Stimulated activated CD8-positive, alpha-beta memory T cell treated with anti-CD3 and anti-CD28 coated beads, Interleukin-7, amount 100 ng/mL, for 48 hours (primary cell): ENCODE results near the gene GALNT4.
A peak's percentile ranks its signal among the peaks of the same experiment; 100 is the strongest.

Source experiments
- DNase-seq, 2 donors: peaks; one replicate each; pipeline ENCODE4 v3.0.0-alpha.2; 2020; ENCODE audit warnings: low read depth in 1 of 2; ENCODE audit errors: extremely low read depth in 1 of 2

GALNT4 gene

DNA sequence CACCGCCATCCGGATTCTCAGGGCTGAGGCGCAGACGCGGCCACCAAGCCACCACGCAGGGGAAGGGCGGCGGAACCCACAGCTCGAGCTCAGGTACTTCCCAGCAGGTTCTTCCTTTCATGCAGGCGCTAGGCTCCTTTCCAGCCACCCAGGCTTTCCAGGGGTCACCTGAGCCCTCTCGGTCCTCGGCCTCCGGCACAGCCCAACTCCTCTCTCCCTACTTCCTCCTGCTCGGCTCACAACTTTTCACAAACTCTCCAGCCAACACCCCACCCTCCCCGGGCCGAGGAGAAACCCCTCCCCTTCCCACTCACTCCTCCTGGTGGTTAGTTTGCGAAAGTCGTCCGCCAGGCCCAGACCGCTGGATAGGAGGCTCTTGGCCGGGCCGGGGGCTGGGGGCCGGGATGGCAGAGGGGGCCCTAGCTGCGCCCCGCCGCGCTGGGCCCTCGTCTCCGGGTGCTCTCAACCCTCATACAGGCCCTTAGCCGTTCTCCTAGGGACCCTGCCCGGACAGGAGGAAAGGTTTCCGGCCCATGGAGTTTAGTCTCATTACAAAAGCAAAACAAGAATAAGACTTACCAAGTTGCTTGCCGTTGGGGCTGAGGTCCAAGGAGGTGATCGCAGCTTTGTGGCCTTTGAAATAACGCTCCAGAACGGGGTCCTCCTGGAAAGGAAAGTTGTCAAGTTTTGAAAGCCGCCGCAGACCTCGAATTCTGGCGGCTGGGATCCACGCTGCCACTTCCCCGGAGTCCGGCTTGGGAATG, at the start of gene GALNT4:
TSS of gene GALNT4 (minus strand) at position 256 of the 764 bp plus-strand sequence. CDS start at position 9, 247 bp downstream.
- DNase-seq: peak; percentile 53 to 69

DNA sequence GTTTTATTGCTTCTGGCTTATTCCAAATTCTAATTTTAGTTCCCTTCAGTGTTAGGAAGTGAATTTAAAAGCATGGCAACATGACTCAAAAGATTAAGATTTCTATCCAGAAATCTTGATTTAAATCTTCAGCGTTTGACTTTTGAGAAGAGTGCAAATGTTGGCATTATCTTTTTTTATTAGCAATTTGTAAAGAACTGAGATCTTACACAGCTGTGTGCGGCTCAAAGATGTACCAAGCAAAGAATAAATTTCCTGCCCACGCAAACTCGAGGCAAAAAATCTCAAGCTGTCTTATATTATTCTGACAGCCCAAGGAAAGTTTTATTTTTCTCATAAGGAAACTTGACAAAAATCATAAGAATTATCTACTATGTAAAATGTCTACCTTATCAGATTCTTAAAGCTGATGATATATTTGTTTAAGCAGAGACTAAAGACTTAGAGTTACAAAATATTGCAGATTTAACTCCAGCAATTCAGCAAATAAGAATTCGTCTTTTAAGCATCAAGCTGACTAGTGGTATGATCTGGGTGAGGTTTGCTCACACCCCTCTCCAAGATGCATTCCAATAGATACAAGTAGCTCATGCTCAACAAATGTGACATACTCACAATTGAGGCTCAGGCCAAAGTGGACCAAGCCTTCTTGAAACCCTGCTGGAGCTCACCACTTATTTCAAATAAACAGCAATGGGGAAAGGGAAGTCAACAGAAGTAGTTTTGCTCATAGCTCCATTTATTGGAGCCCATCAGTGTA, 48.6 kb upstream of the GALNT4 start:
- no peak for DNase-seq

DNA sequence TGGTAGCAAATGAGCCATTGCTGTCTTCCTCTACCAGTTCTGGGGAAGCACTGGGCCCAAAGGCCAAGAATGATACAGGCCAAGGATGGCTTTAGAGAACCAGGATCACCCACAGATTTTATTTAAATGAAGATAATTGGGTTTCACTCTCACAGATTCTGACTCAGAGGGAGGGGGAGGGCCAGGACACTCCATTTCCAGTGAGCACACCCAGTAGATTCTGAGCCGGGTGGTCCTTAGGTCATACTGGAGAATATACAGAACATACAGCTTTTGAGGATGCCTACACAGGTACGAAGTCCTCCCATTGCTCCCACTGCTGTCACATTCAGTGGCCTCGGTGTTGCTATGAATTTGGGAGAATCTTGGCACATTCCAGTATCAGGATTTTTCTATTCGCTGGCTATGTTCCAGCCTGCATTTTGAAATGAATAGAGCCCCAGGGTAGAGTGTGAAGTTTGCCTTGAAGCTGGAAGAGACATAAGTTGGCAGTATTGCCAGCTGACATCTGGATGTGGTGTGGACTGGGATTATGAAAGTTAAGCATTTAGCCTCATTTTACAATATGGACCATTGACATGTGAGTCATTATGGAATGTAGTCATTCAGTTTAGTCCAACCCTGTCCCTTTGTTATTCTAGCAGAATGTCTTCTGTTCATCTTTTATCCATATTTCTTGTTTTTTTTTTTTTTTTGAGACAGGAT, 47.0 kb upstream of the GALNT4 start:
- no peak for DNase-seq

DNA sequence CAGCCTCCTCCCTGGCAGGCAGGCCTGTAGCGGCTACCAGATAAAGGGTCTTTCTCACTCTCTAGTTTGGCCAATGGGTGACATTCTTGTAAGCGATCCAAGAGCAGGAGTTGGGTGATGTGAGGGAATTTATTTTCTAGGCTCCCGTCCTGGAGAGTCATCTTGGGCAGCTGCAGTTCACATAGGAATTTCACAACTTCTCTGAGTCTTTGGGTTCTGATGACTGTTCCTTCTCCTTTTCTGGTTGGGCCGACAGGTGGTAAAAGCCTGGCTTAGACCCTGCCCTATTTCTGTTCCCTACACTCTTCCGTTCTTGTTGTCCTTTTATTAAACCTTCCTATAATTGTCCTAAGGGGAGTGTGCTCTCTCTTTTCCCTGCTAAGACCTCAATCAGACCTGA, 43.9 kb upstream of the GALNT4 start:
- no peak for DNase-seq

DNA sequence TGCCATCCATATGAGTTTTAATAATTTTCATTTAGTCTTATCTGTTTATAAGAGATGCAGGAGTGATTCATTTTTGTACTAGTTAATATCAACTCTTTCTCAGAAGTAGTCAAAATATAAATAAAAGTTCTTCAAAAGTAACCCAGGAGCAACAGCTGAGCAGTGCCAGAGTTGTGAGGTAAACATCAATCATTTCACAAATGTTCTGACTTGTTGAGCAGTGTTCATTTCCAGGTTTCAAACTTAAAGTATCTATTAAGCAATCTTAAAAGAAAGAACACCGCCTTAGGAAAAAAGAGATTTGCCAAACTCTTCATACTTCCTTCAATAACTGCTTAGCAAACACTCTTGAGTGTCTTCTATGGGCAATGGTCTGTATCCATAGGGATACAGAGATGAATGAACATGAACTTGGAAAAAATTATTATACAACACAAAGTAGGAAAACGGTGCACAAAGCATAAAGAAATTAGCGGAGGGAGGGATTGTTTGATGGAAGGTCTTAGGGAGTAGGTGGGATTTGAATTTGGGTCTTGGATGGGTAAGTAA, 43.2 kb upstream of the GALNT4 start:
- DNase-seq: no peak

DNA sequence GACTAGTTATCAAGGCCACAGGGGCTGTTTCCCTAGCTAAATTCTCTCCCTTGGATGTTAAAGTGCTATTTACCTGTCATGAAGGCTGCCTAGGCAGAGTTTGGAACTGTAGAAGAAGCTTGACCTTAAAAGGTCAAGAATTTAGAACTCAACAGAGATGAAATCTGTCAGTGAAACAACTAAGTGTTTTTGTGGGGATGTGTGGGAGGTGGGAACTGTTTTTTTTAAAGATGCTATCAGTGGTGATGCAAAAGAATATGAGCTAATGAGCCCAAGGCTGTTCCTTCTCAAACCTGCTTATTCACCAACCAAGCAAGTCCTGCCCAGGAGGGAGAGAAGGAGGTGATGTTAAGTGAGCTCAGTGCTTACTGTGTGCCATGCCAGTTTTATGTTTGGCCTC, 42.0 kb upstream of the GALNT4 start:
- DNase-seq: no peak

DNA sequence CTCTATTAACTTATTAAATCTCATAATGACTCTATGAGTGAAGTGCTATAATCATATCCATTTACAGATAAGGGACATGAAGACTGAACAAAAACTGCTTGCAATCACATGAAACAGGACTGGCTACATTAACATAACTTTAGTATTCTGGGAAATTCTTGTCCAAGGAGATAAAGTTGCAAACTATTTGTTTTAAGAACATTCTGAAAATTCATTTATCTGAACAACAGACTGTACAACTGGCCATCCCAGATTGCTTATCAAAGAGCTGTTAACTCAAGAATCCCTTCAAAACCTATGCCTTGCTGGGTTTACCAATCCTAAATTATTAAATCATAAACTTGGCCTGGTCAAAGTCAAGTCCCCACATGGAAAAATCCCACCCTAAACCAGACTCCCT, 40.4 kb upstream of the GALNT4 start:
- DNase-seq: no peak

DNA sequence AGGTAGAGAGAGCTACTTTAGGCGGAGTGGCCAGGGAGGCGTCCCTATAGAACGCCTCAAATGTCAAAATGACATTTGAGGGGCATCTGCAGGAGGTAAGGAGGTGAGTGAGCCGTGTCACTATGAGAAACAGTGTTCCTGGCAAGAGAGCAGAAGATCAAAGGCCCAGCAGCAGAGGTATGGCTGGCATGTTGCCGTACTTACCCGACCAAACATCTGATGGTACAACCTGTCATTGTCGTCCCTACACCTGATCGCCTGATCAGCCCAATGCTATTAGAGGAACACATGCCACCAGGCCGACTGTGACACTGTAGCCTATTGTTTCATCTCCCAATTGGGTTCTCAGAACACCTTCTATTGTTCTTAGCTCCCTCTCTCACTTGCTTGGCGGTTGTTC, 35.2 kb upstream of the GALNT4 start:
- no peak for DNase-seq

DNA sequence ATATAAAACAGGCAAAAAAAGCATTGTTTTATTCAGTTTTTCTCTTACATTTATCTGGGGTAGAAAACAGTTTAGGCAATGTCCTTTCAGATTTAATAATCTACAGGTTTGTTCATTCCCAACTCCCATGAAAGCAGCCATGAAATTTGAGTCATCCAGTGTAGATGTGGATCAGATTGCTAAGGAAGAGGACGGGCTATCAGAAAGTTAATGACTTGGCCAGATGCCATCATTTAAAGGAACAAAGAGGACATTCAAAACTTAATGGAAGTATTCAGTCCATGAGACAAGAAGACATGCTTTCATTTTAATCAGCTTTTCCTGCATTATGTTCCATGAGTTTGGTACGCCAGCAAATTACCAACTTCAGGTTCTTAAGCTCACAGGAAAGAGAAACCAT, 32.4 kb upstream of the GALNT4 start:
- no peak for DNase-seq

DNA sequence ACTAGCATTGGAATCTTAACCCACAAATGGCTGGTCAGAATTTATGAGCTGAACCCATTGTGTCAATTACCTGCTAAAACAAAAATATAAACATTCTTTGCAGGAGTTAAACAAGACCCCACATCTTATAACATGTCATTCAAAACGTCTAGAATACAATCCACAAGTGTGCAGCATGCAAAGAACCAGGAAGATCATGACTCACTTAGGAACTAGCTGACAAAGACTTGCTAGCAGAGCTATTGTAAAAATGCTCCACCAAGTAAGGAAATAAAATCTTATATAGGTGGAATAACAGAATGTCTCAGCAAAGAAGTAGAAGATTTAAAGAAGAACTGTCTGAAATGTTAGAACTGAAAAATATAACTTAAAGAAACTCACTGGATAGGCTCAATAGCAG, 27.8 kb upstream of the GALNT4 start:
- no peak for DNase-seq

DNA sequence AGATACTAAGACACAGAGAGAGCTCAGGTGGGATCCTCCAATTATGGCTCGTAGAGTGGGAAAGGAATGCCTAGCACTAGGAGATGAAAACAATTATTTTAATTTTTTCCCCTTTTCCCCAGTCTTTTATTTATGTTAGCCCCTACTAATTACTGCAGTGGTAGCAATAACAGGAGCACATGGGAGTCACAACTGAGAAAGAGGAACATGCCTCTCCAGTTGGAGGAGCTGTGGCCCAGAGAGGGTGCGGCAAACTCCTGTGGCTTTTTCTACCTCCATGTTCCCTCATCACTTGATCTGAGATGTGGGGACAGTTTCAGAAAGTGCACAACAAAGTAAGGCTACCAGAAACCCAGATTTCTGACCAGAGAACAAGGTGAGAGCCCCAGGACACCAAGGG, 27.2 kb upstream of the GALNT4 start:
- DNase-seq: no peak

DNA sequence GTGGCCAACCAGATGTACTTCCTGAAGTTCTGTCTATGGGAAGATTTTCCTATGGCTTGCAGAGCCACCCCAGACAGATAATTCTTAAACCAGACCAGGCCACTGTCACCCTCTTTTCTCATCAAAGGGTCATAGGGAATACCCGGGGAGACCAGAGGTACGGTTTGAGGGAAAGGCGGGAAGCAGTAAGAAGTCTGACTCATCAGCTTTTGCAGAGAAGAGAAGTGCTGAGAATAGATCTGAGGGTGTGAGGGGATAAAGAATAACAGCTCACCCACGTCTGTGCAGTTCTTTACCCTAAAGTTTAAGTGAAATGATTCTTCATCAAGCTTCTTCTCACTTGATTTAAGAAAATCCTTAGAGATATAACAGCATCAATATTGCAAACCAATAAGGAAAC, 22.5 kb upstream of the GALNT4 start:
- no peak for DNase-seq

DNA sequence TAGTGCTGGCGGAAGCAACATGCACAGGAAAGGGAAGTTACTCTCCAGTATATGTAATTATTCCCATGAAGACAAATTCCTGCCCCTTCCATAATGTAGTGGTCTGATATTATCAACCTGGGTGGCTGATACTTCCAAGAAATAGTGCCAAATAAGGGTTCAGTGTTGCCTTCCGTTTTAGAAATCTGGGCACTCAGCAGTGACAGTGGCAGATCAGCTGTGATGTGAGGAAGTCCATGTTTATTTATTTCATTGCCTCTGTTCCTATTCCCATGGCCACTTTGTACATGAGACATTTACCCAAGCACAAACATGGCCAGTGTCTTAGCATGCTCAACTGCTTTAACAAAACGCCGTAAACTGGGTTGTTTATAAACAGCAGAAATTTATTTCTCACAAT, 21.6 kb upstream of the GALNT4 start:
- no peak for DNase-seq

DNA sequence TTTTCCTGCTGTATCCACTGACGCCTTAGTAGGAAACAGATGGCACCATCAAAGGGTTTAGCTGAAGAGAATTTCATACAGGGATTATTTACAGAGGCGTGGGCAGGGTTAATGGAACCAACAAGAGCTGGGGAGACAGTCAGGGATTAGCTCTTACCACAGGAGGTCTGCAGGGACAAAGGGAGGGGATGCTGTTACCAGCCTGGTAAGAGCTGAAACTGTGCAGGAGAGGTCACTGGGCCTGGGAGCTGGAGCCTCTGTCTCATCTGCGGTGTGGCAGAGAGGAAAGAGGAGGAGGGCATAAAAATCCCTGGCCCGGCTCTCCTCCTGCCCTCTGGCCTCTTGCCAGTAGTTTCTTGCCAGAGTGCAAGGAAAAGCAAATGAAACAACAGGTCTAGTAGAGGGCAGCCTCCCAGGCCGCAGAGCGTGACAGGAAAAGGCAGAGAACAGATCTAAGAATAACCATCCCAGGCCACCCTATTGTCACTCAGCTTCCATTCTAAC, 20.1 kb upstream of the GALNT4 start:
- no peak for DNase-seq

DNA sequence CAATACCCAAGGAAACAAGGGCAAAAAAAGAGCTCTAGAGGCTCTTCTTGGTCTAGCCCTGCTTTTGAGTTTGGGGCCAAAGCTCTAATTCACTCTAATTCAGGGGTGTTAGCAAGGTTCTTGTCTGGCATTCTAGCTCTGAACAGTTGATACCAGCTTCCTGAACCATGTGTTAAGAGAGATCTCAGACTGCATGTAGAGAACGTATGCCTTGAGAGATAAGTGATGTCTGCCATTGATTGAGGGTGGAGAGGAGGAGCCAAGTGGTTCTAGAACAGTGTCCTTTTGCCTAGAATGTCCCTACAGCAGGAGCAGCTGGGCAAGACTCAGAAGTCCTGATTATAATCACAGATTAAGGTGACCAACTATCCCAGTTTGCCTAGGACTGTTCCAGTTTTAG, 19.4 kb upstream of the GALNT4 start:
- no peak for DNase-seq

DNA sequence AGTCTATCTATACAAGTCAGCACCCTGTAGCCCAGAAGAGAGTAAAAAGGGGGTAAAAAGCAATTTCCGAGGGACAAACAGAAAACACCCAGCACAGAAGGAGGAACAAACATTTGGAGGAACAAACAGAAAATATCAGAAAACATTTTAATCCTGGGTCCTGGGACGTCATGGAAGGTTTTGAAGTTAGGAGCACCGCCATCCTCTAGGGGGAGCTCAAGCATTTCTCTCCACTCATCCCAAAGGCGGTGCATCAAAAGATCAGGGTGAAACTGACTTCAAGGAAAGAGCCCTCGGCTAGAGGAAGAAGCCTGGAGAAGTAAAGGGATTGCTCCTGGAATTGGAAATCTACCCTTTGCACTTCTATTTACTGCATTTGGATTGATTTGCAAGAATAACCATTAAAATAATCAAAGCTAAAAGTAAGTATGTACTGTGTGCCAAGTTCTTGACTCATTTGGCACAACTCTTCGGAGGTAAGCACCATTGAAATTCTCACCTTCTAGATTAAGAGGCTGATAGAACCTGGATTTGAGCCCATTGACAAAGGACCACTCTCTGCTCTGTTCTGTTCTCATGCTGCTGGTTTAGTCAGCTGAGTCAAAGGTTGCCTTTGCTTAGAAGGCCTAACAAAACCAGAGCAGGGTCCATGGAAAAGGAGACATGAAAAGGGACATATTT, 18.5 kb upstream of the GALNT4 start:
- DNase-seq: peak in 1 of 2 donors; percentile 31

DNA sequence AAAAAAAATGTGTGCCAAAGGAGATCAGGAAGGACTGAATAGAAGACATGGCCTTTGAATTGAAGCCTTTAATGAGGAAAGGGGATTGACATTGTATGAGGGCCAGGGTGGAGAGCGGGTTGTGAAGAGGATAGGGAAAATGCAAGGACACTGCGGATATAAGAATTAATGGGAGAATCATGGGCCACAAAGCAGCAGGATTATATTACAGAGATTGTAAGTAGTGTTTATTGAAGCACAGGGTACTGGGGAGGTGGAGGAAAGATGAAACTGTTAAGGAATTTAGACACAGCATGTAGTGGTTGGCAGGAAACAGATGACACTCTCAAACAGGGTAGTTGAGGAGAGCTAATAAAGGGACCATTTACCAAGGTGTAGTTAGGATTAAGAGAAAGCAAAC, 17.6 kb upstream of the GALNT4 start:
- DNase-seq: no peak

DNA sequence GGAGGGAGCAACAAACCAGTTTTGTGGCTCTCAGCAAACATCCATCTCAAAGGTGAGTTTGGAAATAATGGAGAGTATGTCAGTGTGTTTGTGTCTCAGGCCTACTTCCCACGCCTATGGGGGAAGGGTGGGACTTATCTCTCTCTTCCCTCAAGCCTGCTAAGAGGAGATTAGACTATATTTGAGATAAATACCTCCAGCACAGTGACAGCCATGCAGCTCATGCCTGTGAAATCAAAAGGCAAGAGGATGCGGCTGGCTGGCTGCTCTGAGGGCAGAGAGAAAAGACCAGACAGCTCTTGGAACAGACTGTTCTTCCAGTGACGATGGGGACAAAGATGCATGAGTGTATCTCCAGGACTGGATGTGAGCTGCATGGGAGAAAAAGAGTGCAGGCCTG, 16.0 kb upstream of the GALNT4 start:
- no peak for DNase-seq

DNA sequence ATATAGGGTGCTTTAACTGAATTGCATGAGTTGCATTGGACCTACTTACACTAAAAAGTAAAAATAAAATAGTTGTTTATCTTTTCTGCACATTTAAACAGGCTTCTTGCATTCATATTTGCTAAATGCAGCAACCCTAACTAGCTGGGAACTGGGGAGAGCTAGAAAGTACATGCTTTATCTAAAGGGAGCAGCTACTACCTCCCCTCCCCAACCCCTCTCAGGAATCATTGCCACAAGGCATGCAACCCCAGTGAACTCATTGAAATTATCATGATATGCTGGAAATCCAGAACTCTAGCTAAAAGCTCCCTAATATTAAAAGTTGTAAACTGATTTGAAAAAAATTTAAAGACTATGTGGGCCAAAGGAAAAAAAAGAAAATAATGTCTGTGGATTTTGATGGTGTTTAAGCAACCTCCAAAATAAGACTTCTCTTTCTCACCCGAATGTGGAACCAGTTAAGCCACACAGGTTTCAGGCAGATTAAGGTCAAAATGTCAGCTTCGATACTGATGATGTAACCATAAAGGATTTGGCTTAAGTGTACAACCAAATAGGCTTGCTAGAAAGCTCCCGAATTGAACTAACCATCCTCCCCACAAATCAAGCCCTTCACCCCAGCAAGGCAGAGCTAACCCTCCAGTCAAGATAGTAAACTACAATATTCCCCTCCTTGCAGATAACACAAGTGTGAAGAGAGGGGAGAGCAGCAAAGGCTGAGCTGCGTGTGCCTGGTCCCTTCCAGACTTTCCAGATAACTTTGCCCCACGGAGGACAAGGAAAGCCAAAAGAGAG, 15.0 kb upstream of the GALNT4 start:
- no peak for DNase-seq

DNA sequence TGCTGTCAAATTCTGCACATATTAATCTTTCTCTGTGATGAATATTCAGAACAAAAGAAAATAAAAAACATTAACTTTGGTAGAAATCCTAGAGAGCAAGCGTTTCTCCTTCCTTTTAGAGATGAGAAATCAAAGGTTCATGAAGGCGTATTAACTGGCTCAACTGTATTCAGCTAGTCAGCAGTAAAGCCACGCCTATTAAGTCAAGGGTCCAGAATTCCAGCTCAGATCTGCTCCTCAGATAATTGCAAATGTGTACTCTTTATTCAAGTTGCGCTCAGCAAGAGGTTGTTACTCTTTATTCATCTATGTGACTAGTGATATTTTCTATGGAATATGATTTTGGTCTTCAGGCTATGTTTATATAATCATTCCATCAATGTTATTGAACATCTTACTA, 14.3 kb upstream of the GALNT4 start:
- DNase-seq: no peak
